Measurements from ENCODE around the gene PRKCE. TPM values are rescaled to one million over a fixed set of nuclear protein-coding genes. Genes with fewer than 3 reads are reported as not detected.

The PRKCE gene
- polyA plus RNA-seq, 4 donors: 7.9 to 9.2 (median 8.5) TPM

DNA sequence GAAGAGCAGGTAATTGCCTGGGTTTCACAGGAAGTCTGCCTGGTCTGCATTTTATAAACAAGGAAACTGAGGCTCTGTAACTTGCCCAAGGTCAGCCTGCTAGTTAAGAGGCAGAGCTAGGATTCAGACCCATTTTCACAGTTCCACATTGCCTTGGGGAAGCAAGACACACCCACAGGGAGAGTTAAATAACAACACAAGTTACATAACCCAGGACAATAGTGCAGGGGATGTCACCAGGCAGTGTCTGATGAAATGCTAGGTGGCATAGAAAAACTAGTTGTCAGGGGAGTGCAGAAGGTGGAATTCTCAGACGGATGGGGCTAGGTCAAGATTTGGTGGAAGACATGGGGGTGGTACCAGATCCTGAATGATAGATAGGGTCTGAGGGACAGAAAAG lies 69.7 kb downstream of the PRKCE start:
- no peak for DNase-seq (ENCODE audit: low read depth in 4 of 4, low spot score in 2 of 4)

DNA sequence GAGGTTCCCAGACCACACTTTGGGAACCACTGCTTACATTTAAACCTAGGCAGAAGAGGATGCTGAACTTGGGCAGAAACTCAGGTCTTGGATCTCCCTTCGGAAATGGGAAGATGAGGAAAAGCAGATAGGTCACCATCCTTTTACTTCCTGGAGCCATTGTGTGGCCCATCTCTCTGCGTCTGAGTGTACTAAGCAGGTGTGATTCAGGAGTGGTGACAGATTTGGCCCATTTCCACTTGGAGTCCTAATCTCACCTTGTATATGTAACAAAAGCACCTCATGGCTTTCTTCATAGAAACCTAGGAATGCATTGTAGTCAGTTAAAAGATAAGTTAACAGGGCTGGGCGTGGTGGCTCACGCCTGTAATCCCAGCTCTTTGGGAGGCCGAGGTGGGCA lies 71.0 kb downstream of the PRKCE start:
- no peak for DNase-seq (ENCODE audit: low read depth in 4 of 4, low spot score in 2 of 4)

DNA sequence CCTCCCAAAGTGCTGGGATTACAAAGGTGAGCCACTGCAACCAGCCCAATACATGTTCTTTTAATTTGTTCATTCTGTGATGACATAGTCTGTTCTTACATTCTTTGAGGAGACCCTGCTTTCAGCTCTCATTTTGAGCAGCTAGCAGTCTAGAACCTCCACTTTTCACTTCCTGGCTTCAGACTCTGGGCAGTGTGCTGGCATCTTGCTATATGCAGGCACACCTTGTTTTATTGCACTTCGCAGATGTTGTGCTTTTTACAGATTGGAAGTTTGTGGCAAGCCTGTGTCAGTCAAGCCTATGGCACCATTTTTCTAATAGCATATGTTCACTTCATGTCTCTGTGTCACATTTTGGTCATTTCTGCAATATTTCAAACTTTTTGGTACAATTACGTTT lies 72.4 kb downstream of the PRKCE start:
- DNase-seq (ENCODE audit: low read depth in 4 of 4, low spot score in 2 of 4): no peak

DNA sequence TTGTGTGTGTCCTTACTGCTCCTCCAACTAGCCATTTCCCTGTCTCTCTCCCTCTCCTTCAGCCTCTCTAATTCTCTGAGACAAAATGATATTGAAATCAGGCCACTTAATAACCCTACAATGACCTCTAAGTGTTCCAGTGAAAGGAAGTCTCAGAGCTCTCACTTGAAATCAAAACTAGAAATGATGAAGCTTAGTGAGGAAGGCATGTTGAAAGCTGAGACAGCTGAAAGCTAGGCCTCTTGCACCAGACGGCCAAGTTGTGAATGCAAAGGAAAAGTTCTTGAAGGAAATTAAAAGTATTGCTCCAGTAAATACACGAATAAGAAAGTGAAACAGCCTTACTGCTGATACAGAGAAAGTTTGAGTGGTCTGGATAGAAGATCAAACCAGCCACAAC lies 72.9 kb downstream of the PRKCE start:
- no peak for DNase-seq (ENCODE audit: low read depth in 4 of 4, low spot score in 2 of 4)

DNA sequence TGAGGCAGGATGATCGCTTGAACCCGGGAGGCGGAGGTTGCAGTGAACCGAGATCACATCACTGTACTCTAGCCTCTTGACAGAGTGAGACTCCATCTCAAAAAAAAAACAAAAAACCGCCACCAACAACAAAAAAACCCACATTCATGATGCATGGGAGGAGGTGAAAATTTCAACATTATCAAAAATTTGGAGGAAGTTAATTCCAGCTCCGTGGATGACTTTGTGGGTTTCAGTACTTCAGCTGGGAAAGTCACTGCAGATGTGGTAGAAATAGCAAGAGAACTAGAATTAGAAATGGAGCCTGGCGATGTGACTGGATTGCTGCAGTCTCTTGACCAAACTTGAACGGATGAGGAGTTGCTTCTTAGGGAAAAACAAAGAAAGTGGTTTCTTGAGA lies 74.3 kb downstream of the PRKCE start:
- no peak for DNase-seq (ENCODE audit: low read depth in 4 of 4, low spot score in 2 of 4)

DNA sequence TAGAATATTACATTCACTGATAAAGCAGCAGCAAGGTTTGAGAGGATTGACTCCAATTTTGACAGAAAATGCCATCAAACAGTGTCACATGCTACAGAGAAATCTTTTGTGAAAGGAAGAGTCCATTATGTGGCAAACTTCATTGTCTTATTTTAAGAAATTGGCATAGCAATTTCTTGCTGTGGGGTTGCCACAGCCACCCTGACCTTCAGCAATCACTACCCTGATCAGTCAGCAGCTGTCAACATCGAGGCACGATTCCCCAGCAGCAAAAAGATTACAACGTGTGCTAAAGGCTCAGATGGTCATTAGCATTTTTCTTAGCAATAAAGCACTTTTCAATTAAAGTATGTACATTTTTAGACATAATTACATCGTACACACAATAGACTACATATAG lies 74.7 kb downstream of the PRKCE start:
- DNase-seq (ENCODE audit: low read depth in 4 of 4, low spot score in 2 of 4): no peak

DNA sequence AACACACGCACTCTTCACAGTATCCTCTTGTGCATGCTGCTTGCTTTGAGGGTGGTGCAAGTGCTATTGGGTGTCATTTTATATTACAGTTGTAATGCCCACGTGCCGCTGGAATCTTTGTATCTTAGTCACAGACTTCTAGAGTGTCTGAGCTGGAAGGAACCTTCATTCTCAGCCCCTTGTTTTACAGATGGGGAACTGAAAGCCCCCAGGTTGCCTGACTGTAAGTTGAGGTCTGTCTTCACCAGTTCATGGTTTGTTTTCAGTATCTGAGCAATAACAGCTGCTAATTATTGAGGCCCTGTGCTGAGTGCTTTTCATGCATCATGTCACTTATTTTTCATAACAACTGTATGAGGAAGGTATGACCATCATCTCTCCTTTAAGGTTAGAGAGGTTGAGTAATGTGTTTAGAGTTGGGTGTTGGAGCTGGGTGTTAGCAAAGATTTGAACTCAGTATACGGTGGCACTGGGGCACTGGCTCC lies 77.0 kb downstream of the PRKCE start:
- DNase-seq (ENCODE audit: low read depth in 4 of 4, low spot score in 2 of 4): no peak

DNA sequence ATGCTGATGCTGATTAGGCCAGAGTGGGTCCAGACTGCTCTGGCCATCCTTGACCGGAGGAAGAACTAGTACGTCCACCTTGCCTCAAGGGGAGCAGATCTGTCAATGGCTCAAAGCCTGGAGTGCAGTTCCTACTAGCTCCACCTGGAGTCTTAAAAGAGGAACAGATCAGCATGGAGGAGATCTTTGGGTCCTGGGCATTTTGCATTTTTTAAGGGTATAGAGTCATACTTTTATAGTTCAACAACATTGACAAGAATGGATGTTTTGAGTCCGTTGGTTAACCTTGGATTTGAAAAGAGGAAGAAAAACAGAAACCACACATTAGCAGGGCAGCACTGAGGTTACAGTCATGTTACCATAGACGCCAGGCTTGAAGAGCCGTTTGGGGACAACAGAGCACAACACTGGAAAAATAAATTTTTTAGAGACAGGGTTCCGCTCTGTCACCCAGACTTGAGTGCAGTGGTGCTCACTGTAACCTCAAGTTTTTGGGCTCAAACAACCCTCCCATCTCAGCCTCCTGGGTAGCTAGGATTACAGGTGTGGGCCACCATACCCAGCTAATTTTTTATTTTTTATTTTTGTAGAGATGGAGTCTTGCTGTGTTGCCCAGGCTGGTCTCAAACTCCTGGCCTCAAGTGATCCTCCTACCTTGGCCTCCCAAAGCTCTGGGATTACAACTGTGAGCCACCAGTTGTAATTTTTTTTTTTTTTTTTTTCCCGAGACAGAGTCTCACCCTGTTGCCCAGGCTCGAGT lies 78.5 kb downstream of the PRKCE start:
- DNase-seq (ENCODE audit: low read depth in 4 of 4, low spot score in 2 of 4): no peak

DNA sequence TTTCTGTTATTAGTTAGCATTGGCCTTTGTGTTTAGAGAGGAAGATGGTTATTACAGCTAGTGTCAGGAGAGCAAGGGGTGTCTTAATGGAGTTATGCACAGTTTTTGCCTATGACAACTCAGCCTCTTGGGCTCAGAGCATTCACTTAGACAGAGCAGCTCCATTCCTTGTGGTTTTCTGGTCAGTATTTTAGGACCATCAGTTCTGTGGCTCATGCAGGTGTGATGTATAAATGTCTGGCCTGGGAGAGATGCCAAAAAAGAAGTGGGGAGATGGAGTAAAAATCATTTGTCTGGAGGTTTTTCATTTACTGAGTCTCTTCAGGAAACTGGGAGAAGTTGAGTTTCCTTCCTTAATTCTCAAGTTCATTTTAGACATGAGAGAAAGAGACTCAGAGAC lies 79.7 kb downstream of the PRKCE start:
- DNase-seq (ENCODE audit: low read depth in 4 of 4, low spot score in 2 of 4): no peak

DNA sequence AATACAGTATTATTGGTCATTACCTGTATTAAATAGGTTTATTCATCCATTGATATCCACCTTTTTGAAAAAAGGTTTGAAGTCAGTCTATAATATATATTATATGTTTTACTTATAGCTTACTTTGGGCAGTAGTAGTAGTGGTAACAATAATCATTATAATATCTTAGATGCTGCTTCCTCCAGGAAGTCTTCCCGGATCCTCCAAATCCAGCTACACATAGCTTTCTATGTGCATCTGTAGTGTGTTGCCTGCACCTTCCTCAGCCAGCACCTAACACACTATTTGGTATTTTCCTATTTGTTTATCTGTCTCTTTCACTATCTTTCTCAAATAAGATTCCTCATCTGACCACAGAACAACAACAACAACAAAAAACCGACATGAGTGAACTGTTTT lies 81.0 kb downstream of the PRKCE start:
- no peak for DNase-seq (ENCODE audit: low read depth in 4 of 4, low spot score in 2 of 4)

DNA sequence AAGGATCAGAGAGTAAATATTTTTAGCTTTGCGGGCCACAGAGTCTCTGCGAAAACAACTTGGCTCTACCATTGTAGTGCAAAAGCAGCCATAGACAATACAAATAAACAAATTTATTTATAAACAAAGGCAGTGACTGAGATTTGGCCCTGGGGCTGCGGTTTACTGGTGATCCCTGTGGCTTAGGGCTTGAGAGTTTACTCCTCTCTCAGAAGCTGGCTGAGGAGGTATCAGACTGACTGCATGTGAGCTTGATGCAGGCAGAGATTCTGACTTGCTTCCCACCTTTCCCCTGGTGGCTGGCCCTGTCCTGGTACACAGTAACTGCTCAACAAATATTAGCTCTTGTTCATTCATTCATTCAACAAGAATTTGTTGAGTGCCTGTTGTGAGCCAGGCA lies 81.5 kb downstream of the PRKCE start:
- no peak for DNase-seq (ENCODE audit: low read depth in 4 of 4, low spot score in 2 of 4)

DNA sequence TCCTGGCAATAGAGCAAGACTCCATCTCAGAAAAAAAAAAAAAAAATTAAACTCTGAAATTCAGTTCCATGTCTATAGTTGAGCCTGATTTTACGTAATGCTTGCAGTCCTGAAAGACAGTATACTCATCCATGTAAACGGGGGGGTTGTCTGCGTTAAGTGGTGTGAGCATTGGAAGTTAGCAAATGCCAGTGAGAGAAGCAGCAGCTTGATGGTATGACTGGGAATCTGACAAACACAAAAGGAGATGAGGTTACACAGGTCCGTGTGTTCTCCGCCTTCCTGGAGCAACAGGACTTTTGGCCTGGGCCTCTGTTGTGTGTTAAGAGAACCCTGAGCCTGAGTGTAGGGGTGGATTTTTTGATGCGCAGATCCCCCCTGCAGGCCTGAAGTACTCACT lies 82.9 kb downstream of the PRKCE start:
- no peak for DNase-seq (ENCODE audit: low read depth in 4 of 4, low spot score in 2 of 4)

DNA sequence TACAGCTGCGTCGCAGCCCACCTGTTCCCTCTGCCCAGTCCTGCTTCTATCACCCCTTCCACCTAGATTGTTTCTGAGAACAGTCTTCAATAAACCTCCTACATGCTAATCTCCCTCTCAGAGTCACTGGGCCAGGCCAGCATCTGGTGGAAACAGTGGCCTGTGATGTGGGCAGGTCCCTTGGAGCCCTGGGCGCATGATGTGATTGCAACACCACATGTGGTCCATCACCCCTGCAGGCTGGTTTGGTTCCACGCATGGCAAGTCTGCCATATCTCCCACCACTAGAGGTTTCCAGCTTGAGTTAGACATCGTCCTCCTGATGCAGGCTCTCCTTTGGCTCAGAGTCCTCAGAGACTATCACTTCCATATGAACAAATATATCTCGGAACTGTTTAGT lies 83.5 kb downstream of the PRKCE start:
- no peak for DNase-seq (ENCODE audit: low read depth in 4 of 4, low spot score in 2 of 4)

DNA sequence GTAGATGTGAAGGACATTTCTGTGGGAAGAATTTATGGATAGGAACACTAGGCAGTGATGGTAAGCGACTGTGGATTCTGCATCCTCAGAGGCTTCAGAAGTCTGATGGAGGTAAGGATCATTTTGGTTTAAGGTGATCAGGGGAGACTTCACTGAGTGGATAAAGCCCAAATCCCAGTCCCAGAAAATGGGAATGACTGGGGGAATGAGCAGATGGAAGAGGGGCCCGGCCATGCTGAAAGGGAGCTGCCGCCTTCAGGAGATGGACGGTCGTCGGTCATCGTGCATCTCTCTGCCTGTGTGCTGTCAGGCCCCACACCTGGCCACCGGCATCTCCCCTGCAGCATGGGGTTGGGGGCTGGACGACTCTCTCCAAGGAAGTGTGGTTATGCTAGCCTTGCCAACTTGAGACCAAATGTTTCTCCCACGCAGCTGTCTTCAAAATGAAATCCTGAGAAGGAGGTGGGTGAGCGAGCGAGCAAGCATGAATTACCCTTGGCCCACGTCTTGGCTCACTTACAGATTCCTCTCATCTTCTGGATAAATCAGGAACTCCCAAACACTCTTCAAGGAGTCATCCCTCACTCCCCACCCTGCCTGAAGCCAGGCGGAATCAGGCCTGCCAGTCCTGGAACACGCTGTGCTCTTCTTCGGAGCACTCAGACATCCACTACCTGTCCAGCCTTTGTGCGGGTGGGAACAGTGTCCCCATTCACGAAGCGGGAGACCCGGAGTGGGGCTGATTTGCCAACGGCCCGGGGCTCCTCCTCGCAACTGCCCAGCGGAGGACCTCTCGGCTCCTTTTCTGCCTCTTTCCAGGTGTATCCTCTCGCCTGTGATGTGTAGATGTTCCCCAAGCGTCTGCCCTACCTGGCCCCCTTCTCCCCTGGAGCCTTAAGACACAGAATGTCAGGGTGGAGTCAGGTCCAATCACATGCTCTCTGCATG lies 85.6 kb downstream of the PRKCE start:
- no peak for DNase-seq (ENCODE audit: low read depth in 4 of 4, low spot score in 2 of 4)

DNA sequence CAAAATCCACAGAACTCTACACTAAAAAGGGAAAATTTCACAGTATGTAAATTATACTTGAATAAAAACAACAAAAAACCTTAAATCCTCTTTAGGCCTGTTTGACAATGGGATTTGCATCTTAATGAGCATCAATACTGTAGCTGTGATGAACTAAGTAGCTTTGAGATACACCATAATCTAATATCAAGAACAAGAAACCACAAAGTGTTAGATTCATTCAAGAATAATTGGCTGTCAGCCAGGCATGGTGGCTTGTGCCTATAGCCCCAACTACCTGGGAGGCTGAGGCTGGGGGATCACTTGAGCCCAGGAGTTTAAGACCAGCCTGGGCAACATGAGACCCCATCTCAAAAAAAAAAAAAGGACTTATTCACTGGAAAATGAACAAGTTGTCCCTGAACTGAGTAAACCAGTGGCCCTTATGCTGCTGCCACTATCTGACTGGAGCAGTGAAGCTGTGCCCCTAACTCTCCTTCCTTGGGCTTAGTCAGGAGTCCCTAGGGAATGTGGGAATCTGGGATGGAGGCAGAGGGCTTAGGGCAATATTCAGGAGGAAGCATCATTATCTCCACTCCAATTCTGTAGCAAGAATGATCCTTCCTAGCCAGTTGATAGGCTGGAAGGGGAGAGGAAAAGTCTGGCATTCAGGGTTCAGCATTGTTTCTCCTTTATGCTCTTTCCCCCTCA lies 88.5 kb downstream of the PRKCE start:
- no peak for DNase-seq (ENCODE audit: low read depth in 4 of 4, low spot score in 2 of 4)

DNA sequence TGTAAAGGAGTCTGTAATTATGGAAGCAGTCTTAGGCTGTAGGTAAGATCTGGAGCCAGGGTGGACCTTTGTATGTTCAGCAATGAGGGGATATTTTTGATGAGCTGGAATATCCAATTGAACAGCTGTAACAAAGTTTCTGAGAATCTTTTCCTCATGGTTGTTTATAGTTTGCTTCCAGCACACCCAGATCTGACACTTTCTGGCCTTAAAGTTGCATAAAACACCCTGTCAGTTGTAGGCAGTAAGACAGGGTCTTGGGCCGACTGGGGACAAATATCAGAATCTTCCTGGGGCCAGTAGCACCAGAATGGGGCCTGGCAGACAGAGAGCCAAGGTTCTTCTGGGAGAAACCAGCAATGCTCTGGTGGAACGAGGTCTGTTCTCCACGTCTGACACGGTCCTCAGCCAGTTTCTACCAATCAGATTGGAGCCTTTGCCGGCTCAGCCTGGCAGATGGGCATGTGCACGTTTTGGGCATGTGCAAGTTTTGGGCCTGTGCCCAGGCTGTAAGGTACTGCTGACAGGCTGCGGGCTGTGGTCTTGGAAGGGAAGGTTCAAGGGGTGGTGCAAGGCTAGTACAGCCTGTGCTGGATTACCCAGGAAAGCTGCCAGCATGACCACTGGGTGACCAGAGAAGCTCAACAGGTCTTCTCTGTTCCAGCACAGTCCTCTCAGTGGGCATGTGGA lies 89.8 kb downstream of the PRKCE start:
- DNase-seq (ENCODE audit: low read depth in 4 of 4, low spot score in 2 of 4): no peak

DNA sequence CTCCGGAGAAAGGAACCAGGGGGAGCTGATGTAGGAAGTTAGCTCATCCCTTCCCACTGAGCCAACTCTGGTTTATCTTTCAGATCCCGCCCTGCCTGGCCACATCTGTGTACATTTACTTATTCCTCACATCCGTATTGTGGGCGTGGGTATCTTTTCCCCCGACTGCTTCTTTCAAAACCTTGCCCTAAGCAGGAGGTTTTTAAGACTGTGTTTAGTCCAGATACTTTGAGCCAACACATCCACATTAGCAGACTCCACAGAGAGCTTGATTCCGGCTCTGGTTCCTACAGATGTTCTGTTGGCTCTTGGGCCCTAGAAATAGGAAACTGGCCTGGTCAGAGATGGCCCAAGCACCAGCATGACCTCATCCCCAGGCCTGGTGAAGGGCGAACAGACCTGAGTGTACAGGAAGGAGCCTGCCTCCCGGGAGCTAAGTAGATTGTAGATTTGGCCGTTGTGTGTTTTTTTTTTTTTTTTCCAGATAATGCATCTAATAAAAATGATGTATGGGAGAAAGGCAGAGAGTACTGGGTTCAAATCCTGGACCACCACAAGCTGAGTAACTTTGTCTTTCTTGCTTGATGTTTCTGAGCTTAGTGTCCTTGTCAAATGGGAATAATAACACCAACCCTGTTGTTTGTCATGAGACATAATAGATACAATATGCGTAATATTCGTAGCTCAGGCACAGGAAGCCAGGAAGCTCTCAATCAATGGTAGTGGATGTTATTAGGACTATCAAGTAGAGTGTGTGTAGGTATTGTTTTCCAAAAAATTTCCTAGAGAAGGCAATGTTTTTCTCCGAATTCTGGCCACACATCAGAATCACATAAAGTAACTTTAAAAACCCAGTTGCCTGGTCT lies 92.3 kb downstream of the PRKCE start:
- no peak for DNase-seq (ENCODE audit: low read depth in 4 of 4, low spot score in 2 of 4)

DNA sequence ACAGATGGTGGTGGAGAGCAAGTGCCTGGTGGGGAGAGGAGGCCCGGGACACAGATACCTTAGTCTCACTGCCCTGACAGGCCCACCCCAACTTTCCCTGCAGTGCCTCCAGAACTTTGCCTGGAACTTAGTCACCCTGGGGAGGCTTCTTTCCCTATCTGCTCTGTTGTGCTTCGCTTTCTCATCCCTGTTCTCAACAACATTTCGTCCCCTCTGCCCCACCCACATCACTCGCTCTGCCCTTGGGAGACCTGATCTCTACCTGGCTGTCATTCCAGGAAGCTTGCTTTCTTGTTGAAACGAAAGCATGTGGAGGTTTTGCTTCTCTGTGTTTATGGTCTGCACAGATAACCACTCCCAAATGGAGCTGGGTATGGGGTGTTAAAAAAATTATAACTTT lies 93.8 kb downstream of the PRKCE start:
- DNase-seq (ENCODE audit: low read depth in 4 of 4, low spot score in 2 of 4): no peak

DNA sequence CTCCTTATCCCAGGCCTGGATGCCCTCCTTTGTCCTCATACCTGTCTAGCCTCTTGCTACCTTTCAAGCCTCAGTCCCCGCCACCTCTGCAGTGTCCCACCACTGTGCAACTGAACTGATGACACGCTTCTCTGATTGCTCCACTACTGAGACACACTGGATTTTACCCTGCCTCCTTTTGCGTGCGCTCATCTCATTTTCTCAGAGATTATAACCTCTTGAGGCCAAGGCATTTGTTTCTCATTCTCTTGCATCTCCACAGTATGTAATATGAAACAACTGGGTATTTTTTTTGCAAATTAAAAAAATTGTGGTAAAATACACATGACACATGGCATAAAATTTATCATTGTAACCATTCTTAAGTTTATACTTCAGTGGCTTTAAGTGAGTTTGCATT lies 95.4 kb downstream of the PRKCE start:
- no peak for DNase-seq (ENCODE audit: low read depth in 4 of 4, low spot score in 2 of 4)

DNA sequence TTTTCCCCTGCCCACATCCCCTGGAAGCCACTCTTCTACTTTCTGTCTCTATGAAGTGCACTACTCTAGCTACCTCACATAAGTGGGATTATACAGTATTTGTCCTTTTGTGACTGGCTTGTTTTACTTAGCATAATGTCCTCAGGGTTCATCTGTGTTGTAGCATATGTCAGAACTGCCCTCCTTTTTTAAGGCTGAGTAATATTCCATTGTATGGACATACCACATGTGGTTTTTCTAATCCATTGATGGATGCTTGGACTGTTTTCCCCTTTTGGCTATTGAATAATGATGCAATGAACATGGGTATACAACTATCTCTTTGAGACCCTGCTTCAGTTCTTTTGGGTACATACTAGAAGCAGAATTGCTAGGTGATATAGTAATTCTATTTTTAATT lies 95.9 kb downstream of the PRKCE start:
- no peak for DNase-seq (ENCODE audit: low read depth in 4 of 4, low spot score in 2 of 4)

Measured in left renal cortex interstitium (tissue), 4 donors.